ENCODE data around the gene TLE3. TPM values are rescaled to one million over a fixed set of nuclear protein-coding genes. Genes with fewer than 3 reads are reported as not detected.
"Not testable (repeated sequence)": the region's sequence is repeated elsewhere in the genome, so short reads cannot be mapped to it uniquely, and the experiment has no call there.

Gene TLE3
- total and polyA plus RNA-seq, 2 of the 13 experiments (the other 11 are each of a cell fraction or from before 2014, with no cell fraction given): 11.9 to 13.8 TPM

GRCh38 chr15:70113304-70113700, 15.6 kb upstream of the TLE3 start (continued):
- TF ChIP-seq DPF2 (CRISPR knock-in tag; IDR thresholded peaks at IDR 0.05; ENCODE audit: borderline replicate concordance, low read depth) (no peak), HOXA5 (CRISPR knock-in tag; IDR thresholded peaks at IDR 0.05) (no peak)

- intact Hi-C loops (cut with micrococcal nuclease; ENCODE audit: unreplicated experiment); CTCF ChIA-PET (ENCODE audit: low intra/inter-chr PET ratio, low total read pairs); H3K9me3 ChIP-seq (ENCODE audit: low read length); in situ Hi-C loops (cut with HindIII; ENCODE audit: extremely low pct_ligation_motif_present, low pct_unique_long_range_greater_than_20kb); H4K20me1 ChIP-seq (ENCODE audit: insufficient read depth, low read length); FAIRE-seq; H3K79me2 ChIP-seq (ENCODE audit: insufficient read depth, low read length); BruUV-seq (replicated peaks); ATAC-seq; H3K4me2 ChIP-seq (ENCODE audit: low read depth, low read length); H2AFZ ChIP-seq (ENCODE audit: low read length); H3K9ac ChIP-seq (ENCODE audit: insufficient read depth, low read depth, low read length); H3K36me3 ChIP-seq (replicated peaks in 1 of 2; ENCODE audit: control insufficient read depth in 1 of 2, insufficient read depth in 2 of 2, low read length in 2 of 2); H3K4me3 ChIP-seq (replicated peaks in 1 of 3; ENCODE audit: insufficient read depth in 1 of 3, low read depth in 2 of 3, low read length in 3 of 3); DNase-seq (ENCODE audit: low spot score); H3K27ac ChIP-seq (ENCODE audit: extremely low read length, insufficient read depth, low read length); TF ChIP-seq ATF7 (CRISPR knock-in tag; IDR thresholded peaks at IDR 0.05): not testable (repeated sequence)
- POLR2A ChIA-PET: interaction anchor here (1.8 kb wide), 1 partner anchor 15 kb away, joined by 8 read pairs; the partner anchor contains the start of gene TLE3
- peaks cover 12% of the 10 kb centered on the region for H3K4me1 ChIP-seq (ENCODE audit: insufficient read depth, low read length)
- peaks cover 3 to 49% of the 10 kb centered on the region in 2 experiments; a peak in 4 of 5 replicates for H3K27me3 ChIP-seq (ENCODE audit: control insufficient read depth in 1 of 2, insufficient read depth in 2 of 2, low read length in 2 of 2)
- TF ChIP-seq ATF7 (IDR thresholded peaks at IDR 0.05) (peak; percentile 79), CEBPB (IDR thresholded peaks at IDR 0.05; ENCODE audit: borderline replicate concordance, low read depth, low read length) (peak; percentile 59; the same call in 1 of the 2 replicates)
- WGBS (ENCODE audit: low lambda C conversion rate): 52% methylated on average over 8 of the region's 9 CpGs
Observed at GRCh38 chr15:70112572-70113303, 15.0 kb upstream of the TLE3 start.

GRCh38 chr15:70112074-70112395, 14.3 kb upstream of the TLE3 start:
- no peak overlapping the region for H3K9ac ChIP-seq (ENCODE audit: insufficient read depth, low read depth, low read length)
- TF ChIP-seq CBX2 (IDR thresholded peaks at IDR 0.05; ENCODE audit: low read depth, low read length): no peak
- no peak for TF ChIP-seq CBX2 (CRISPR knock-in tag; IDR thresholded peaks at IDR 0.05; ENCODE audit: low read depth)
- TF ChIP-seq ZNF644 (CRISPR knock-in tag; IDR thresholded peaks at IDR 0.05; ENCODE audit: low read depth): no peak
- TF ChIP-seq ZBTB42 (CRISPR knock-in tag; IDR thresholded peaks at IDR 0.05): no peak
- no peak for TF ChIP-seq STAT6 (CRISPR knock-in tag; IDR thresholded peaks at IDR 0.05; ENCODE audit: borderline replicate concordance)
- no peak for TF ChIP-seq ZNF577 (CRISPR knock-in tag; IDR thresholded peaks at IDR 0.05; ENCODE audit: borderline replicate concordance, low read depth)
- TF ChIP-seq PHF20 (CRISPR knock-in tag; IDR thresholded peaks at IDR 0.05): no peak
- TF ChIP-seq REXO4 (CRISPR knock-in tag; IDR thresholded peaks at IDR 0.05; ENCODE audit: borderline replicate concordance): no peak
- TF ChIP-seq SRY (CRISPR knock-in tag; IDR thresholded peaks at IDR 0.05): no peak
- TF ChIP-seq REPIN1 (CRISPR knock-in tag; IDR thresholded peaks at IDR 0.05; ENCODE audit: borderline replicate concordance, low read depth): no peak

More at GRCh38 chr15:70112074-70112395, 14.3 kb upstream of the TLE3 start:
- H2AFZ ChIP-seq (ENCODE audit: low read length): no peak overlapping the region
- H3K4me3 ChIP-seq (replicated peaks in 1 of 3; ENCODE audit: insufficient read depth in 1 of 3, low read depth in 2 of 3, low read length in 3 of 3): no peak overlapping the region
- CTCF ChIA-PET (ENCODE audit: low intra/inter-chr PET ratio, low total read pairs): no interaction called here
- ATAC-seq (no peak; the same call in 2 of the 3 replicates), DNase-seq (ENCODE audit: low spot score) (no peak), FAIRE-seq (no peak)
- peaks cover 3% of the 10 kb centered on the region; the same call in 1 of the 2 replicates for H4K20me1 ChIP-seq (ENCODE audit: insufficient read depth, low read length)
- H3K9me3 ChIP-seq (ENCODE audit: low read length): no peaks in the 10 kb centered on the region
- no peaks in the 10 kb centered on the region for H3K79me2 ChIP-seq (ENCODE audit: insufficient read depth, low read length)
- in situ Hi-C loops (cut with HindIII; ENCODE audit: extremely low pct_ligation_motif_present, low pct_unique_long_range_greater_than_20kb): no loop called here
- H3K27ac ChIP-seq (ENCODE audit: extremely low read length, insufficient read depth, low read length): no peak overlapping the region
- no peaks in the 10 kb centered on the region for H3K36me3 ChIP-seq (replicated peaks in 1 of 2; ENCODE audit: control insufficient read depth in 1 of 2, insufficient read depth in 2 of 2, low read length in 2 of 2)
- no TSS peak for BruUV-seq (replicated peaks)
- intact Hi-C loops (cut with micrococcal nuclease; ENCODE audit: unreplicated experiment): no loop called here
- POLR2A ChIA-PET: interaction anchor here (1.1 to 2.2 kb wide), 3 partner anchors 11 to 14 kb away, joined by 8 to 9 read pairs (median 8); partner anchors contain the start of gene TLE3
- peaks cover 12% of the 10 kb centered on the region for H3K4me1 ChIP-seq (ENCODE audit: insufficient read depth, low read length)
- 8% methylated on average over 3 of the region's 4 CpGs for WGBS (ENCODE audit: low lambda C conversion rate)
- peaks cover 5 to 53% of the 10 kb centered on the region in 2 experiments; a peak in 4 of 5 replicates for H3K27me3 ChIP-seq (ENCODE audit: control insufficient read depth in 1 of 2, insufficient read depth in 2 of 2, low read length in 2 of 2)
- H3K4me2 ChIP-seq (ENCODE audit: low read depth, low read length): no peak overlapping the region
